Measurements from ENCODE around the gene MRPS33. TPM values are rescaled to one million over a fixed set of nuclear protein-coding genes. Genes with fewer than 3 reads are reported as not detected.

MRPS33 gene
- total and polyA plus RNA-seq, 4 experiments from 2014 or later, result 46.7 to 88.0 (median 64.0) TPM

DNA sequence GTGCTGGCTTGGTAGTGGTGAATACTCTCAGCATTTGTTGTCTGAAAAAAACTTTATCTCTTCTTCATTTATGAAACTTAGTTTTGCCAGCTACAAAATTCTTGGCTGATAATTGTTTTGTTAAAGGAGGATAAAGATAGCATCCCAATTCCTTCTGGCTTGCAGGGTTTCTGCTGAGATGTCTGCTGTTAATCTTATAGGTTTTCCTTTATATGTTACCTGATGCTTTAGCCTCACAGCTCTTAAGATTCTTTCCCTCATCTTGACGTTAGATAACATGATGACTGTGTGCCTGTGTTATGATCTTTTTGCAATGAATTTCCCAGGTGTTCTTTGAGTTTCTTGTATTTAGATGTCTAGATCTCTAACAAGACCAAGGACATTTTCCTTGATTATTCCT lies 9.9 kb upstream of the MRPS33 start:
- peaks cover 0 to 5% of the 10 kb centered on the region in 2 donors for H3K9me3 ChIP-seq (ENCODE audit: control insufficient read depth in 1 of 2, low read length in 2 of 2)
- H3K27me3 Mint-ChIP-seq, result peaks cover 5 to 13% of the 10 kb centered on the region in 2 donors
- peaks cover 19% of the 10 kb centered on the region for H3K4me1 ChIP-seq (ENCODE audit: insufficient read depth, low read length)
- peak overlapping the region in 4 of 7 donors; percentile 3 to 87 (median 62) for H3K27ac Mint-ChIP-seq
- H3K4me1 Mint-ChIP-seq, result peaks cover 11 to 24% (median 16%) of the 10 kb centered on the region in 4 donors
- ChIA-PET POLR2A (ENCODE audit: partially characterized antibody) (interaction anchor here (2.7 kb wide), 1 partner anchor 10 kb away, joined by 14 read pairs; the partner anchor contains the start of gene MRPS33), CTCF (ENCODE audit: partially characterized antibody) (interaction anchor here (0.7 to 1.8 kb wide), 2 partner anchors 9 to 143 kb away, joined by 3 to 6 read pairs; partner anchors contain the start of gene MRPS33)
- H3K4me3 ChIP-seq (ENCODE audit: low read length in 2 of 2), result no peak overlapping the region
- H3K27ac ChIP-seq (ENCODE audit: low read depth, low read length), result no peak overlapping the region
- no peaks in the 10 kb centered on the region for H3K36me3 ChIP-seq (ENCODE audit: insufficient read depth, low read length)
- H3K9me3 Mint-ChIP-seq, result peaks cover 4 to 26% (median 19%) of the 10 kb centered on the region in 8 donors
- intact Hi-C loops (cut with micrococcal nuclease), result no loop called here
- no peaks in the 10 kb centered on the region for H3K27me3 ChIP-seq (ENCODE audit: insufficient read depth, low read length)
- peaks cover 7 to 10% of the 10 kb centered on the region in 2 donors for H3K36me3 Mint-ChIP-seq
- no peak overlapping the region for H3K4me3 Mint-ChIP-seq
- no peak for DNase-seq

DNA sequence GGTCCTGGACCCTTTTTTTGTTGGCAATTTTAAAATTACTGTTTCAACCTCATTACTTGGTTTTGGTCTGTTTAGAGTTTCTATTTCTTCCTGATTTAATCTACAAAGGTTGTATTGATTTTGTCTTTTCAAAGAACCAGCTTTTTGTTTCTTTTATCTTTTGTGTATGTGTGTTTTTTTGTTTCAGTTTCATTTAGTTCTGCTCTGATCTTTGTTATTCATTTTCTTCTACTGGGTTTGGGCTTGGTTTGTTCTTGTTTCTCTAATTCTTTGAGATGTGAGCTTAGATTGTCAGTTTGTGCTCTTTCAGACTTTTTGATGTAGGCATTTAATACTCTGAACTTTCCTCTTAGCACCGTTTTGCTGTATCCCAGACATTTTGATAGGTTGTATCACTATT lies 8.5 kb upstream of the MRPS33 start:
- Histone ChIP-seq H3K4me1 (ENCODE audit: insufficient read depth, low read length) (peaks cover 19% of the 10 kb centered on the region), H3K27me3 (ENCODE audit: insufficient read depth, low read length) (no peaks in the 10 kb centered on the region), H3K27ac (ENCODE audit: low read depth, low read length) (no peak overlapping the region), H3K36me3 (ENCODE audit: insufficient read depth, low read length) (no peaks in the 10 kb centered on the region), H3K9me3 (ENCODE audit: control insufficient read depth in 1 of 2, low read length in 2 of 2) (peaks cover 0 to 5% of the 10 kb centered on the region in 2 donors), H3K4me3 (ENCODE audit: low read length in 2 of 2) (no peak overlapping the region)
- intact Hi-C loops (cut with micrococcal nuclease), result no loop called here
- Mint-ChIP-seq H3K27ac (peak overlapping the region; percentile 54 to 90 (median 87)), H3K9me3 (peaks cover 4 to 23% (median 16%) of the 10 kb centered on the region in 8 donors), H3K4me3 (peak overlapping the region in 7 of 8 donors; percentile 21 to 71 (median 65)), H3K4me1 (peaks cover 11 to 24% (median 16%) of the 10 kb centered on the region in 4 donors), H3K27me3 (peaks cover 4 to 12% of the 10 kb centered on the region in 2 donors), H3K36me3 (peaks cover 6 to 10% of the 10 kb centered on the region in 2 donors)
- DNase-seq, result peak in 4 of 5 donors; percentile 26 to 50 (median 31)
- CTCF ChIA-PET (ENCODE audit: partially characterized antibody), result interaction anchor here (1.1 to 1.8 kb wide), 2 partner anchors 8 to 9 kb away, joined by 3 to 6 read pairs; partner anchors contain the start of gene MRPS33
- POLR2A ChIA-PET (ENCODE audit: partially characterized antibody), result interaction anchor here (1.3 to 2.7 kb wide), 2 partner anchors 9 to 327 kb away, joined by 3 to 14 read pairs; partner anchors contain the start of gene MRPS33

DNA sequence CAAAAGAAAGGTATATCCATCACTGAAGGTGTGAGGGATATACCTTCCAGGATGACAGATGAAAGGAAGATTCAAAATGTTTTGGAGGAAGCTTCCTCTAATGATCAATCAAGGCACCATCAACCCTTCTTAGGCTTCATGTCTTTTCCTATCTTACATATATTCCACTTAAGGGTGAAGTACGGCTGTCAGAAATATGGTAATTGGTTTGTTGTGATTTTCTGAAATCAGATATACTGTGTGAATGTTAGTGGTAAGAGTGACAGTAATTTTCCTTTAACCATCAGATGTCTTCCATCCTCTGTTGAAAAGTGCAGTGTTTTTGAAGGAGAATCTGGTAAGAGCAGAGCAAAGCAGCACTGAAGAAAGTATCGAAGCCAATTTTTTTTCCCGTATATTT lies 2.8 kb upstream of the MRPS33 start:
- no peak overlapping the region for H3K27ac ChIP-seq (ENCODE audit: low read depth, low read length)
- H3K27me3 Mint-ChIP-seq, result peaks cover 7 to 16% of the 10 kb centered on the region in 2 donors
- CTCF ChIA-PET (ENCODE audit: partially characterized antibody), result interaction anchor here (1.7 kb wide), 1 partner anchor 91 kb away, joined by 4 read pairs; no protein-coding TSS in a partner anchor
- peaks cover 20% of the 10 kb centered on the region for H3K4me1 ChIP-seq (ENCODE audit: insufficient read depth, low read length)
- peaks cover 0 to 9% of the 10 kb centered on the region in 2 donors for H3K36me3 Mint-ChIP-seq
- H3K4me3 ChIP-seq (ENCODE audit: low read length in 2 of 2), result no peak overlapping the region
- H3K9me3 Mint-ChIP-seq, result peaks cover 0 to 8% (median 2%) of the 10 kb centered on the region in 8 donors
- no peaks in the 10 kb centered on the region for H3K9me3 ChIP-seq (ENCODE audit: control insufficient read depth in 1 of 2, low read length in 2 of 2)
- no peaks in the 10 kb centered on the region for H3K27me3 ChIP-seq (ENCODE audit: insufficient read depth, low read length)
- H3K4me1 Mint-ChIP-seq, result peaks cover 14 to 27% (median 22%) of the 10 kb centered on the region in 4 donors
- intact Hi-C loops (cut with micrococcal nuclease), result loop anchor here (10.0 kb wide), 2 partner anchors 613 to 1243 kb away; partner anchors contain the start of genes HIPK2 and RAB19
- POLR2A ChIA-PET (ENCODE audit: partially characterized antibody), result no interaction called here
- no peak for DNase-seq
- no peak overlapping the region for H3K4me3 Mint-ChIP-seq
- H3K27ac Mint-ChIP-seq, result no peak overlapping the region
- no peaks in the 10 kb centered on the region for H3K36me3 ChIP-seq (ENCODE audit: insufficient read depth, low read length)

DNA sequence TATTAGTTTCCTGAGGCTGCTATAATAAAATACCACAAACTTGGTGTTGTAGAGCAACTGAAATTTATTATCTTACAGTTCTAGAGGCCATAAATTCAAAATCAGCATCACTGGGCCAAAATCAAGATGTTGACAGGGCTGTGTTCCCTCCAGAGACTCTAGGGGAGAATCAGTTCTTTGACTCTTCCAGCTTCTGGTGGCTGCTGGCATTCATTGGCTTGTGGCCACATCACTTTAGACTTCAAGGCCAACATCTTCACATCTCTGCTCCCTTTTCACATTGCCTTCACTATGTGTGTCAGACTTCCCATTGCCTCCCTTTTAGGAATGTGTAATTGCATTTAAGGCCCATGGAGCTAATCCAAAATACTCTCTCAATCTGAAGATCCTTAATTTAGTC lies 1.6 kb upstream of the MRPS33 start:
- H3K27me3 Mint-ChIP-seq, result peaks cover 7 to 10% of the 10 kb centered on the region in 2 donors
- H3K4me3 Mint-ChIP-seq, result peak overlapping the region in 1 of 8 donors; percentile 9
- H3K27me3 ChIP-seq (ENCODE audit: insufficient read depth, low read length), result no peaks in the 10 kb centered on the region
- H3K4me1 Mint-ChIP-seq, result peaks cover 18 to 36% (median 31%) of the 10 kb centered on the region in 4 donors
- peaks cover 24% of the 10 kb centered on the region for H3K4me1 ChIP-seq (ENCODE audit: insufficient read depth, low read length)
- CTCF ChIA-PET (ENCODE audit: partially characterized antibody), result interaction anchor here (1.4 to 2.0 kb wide), 3 partner anchors 7 to 722 kb away, joined by 4 to 6 read pairs (median 5); partner anchors contain the start of gene SSBP1
- peaks cover 0 to 10% of the 10 kb centered on the region in 2 donors for H3K36me3 Mint-ChIP-seq
- DNase-seq, result no peak
- H3K9me3 ChIP-seq (ENCODE audit: control insufficient read depth in 1 of 2, low read length in 2 of 2), result no peaks in the 10 kb centered on the region
- no peak overlapping the region for H3K4me3 ChIP-seq (ENCODE audit: low read length in 2 of 2)
- POLR2A ChIA-PET (ENCODE audit: partially characterized antibody), result interaction anchor here (4.0 kb wide), 1 partner anchor 92 kb away, joined by 42 read pairs; the partner anchor contains the start of gene BRAF
- H3K36me3 ChIP-seq (ENCODE audit: insufficient read depth, low read length), result no peaks in the 10 kb centered on the region
- H3K27ac Mint-ChIP-seq, result no peak overlapping the region
- intact Hi-C loops (cut with micrococcal nuclease), result loop anchor here (10.0 kb wide), 2 partner anchors 612 to 1242 kb away; partner anchors contain the start of genes HIPK2 and RAB19
- no peak overlapping the region for H3K27ac ChIP-seq (ENCODE audit: low read depth, low read length)
- peaks cover 0 to 8% (median 2%) of the 10 kb centered on the region in 8 donors for H3K9me3 Mint-ChIP-seq

DNA sequence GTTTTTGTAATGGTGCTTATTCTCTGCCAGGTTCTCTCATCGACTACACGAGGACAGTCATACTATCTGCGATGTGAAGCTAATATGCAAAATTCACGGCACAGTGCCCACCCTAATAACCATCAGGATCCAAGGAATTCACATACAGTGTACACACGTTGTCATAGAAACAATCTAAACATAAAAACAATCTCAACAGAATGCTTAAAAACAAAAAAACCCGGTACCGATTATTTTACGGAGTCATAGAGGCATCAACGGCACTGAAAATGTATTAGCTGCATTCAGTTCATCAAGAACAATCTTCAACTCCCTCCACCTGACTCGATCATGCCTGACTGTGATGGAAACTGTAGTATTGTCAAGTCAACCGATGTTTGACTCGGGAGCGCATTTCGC lies 628 bp downstream of the MRPS33 start:
- H3K36me3 Mint-ChIP-seq, result peaks cover 10 to 20% of the 10 kb centered on the region in 2 donors
- POLR2A ChIA-PET (ENCODE audit: partially characterized antibody), result interaction anchor here (0.5 to 4.0 kb wide), 16 partner anchors 10 to 837 kb away, joined by 3 to 42 read pairs (median 7); partner anchors contain the start of genes AGK, BRAF, KDM7A and NDUFB2
- peaks cover 0 to 8% (median 2%) of the 10 kb centered on the region in 8 donors for H3K9me3 Mint-ChIP-seq
- peaks cover 24% of the 10 kb centered on the region for H3K4me1 ChIP-seq (ENCODE audit: insufficient read depth, low read length)
- peak in 1 of 5 donors; percentile 20 for DNase-seq
- peaks cover 21 to 42% (median 34%) of the 10 kb centered on the region in 4 donors for H3K4me1 Mint-ChIP-seq
- intact Hi-C loops (cut with micrococcal nuclease), result loop anchor here (1.0 to 10.0 kb wide), 9 partner anchors 39 to 1239 kb away; partner anchors contain the start of genes ADCK2, AGK, HIPK2 and KDM7A
- peak overlapping the region; percentile 99 to 100 (median 100) for H3K27ac Mint-ChIP-seq
- CTCF ChIA-PET (ENCODE audit: partially characterized antibody), result interaction anchor here (0.9 to 8.0 kb wide), 10 partner anchors 8 to 535 kb away, joined by 3 to 196 read pairs (median 4); partner anchors contain the start of genes MKRN1 and NDUFB2
- no peaks in the 10 kb centered on the region for H3K9me3 ChIP-seq (ENCODE audit: control insufficient read depth in 1 of 2, low read length in 2 of 2)
- H3K27ac ChIP-seq (ENCODE audit: low read depth, low read length), result peak overlapping the region; percentile 96
- no peaks in the 10 kb centered on the region for H3K36me3 ChIP-seq (ENCODE audit: insufficient read depth, low read length)
- no peaks in the 10 kb centered on the region for H3K27me3 ChIP-seq (ENCODE audit: insufficient read depth, low read length)
- peaks cover 4 to 7% of the 10 kb centered on the region in 2 donors for H3K27me3 Mint-ChIP-seq
- peak overlapping the region; percentile 95 to 100 (median 98) for H3K4me3 Mint-ChIP-seq
- H3K4me3 ChIP-seq (ENCODE audit: low read length in 2 of 2), result peak overlapping the region; percentile 61 to 85

DNA sequence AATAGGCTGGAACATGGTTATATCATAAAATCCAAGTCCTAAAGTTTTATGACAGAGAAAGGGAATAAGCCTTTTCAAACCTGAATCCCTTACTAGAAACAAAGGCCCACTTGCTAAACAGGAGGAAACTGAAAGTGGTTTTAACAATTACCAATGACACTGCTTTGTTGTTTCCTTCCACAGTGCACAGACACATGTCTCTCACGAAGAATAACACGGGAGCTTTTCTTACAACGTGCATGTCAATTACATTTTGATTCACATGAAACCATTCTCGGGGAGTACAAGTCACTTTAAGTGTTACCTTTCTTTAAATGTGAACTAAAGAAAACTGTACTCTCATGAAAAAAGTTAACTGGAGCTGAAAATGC lies 1.4 kb downstream of the MRPS33 start:
- Histone ChIP-seq H3K4me1 (ENCODE audit: insufficient read depth, low read length) (peaks cover 24% of the 10 kb centered on the region), H3K36me3 (ENCODE audit: insufficient read depth, low read length) (peaks cover 2% of the 10 kb centered on the region), H3K27ac (ENCODE audit: low read depth, low read length) (peak overlapping the region; percentile 96), H3K27me3 (ENCODE audit: insufficient read depth, low read length) (no peaks in the 10 kb centered on the region), H3K4me3 (ENCODE audit: low read length in 2 of 2) (no peak overlapping the region), H3K9me3 (ENCODE audit: control insufficient read depth in 1 of 2, low read length in 2 of 2) (no peaks in the 10 kb centered on the region)
- Mint-ChIP-seq H3K27ac (peak overlapping the region; percentile 99 to 100 (median 100)), H3K36me3 (peaks cover 10 to 21% of the 10 kb centered on the region in 2 donors), H3K4me3 (peak overlapping the region; percentile 58 to 100 (median 97)), H3K4me1 (peaks cover 21 to 42% (median 34%) of the 10 kb centered on the region in 4 donors), H3K9me3 (peaks cover 0 to 8% (median 2%) of the 10 kb centered on the region in 8 donors), H3K27me3 (peaks cover 4% of the 10 kb centered on the region in 2 donors)
- CTCF ChIA-PET (ENCODE audit: partially characterized antibody), result interaction anchor here (1.0 to 8.0 kb wide), 7 partner anchors 10 to 495 kb away, joined by 3 to 196 read pairs (median 3); partner anchors contain the start of gene NDUFB2
- DNase-seq, result peak in 1 of 5 donors; percentile 22
- POLR2A ChIA-PET (ENCODE audit: partially characterized antibody), result interaction anchor here (2.1 to 4.0 kb wide), 5 partner anchors 11 to 538 kb away, joined by 7 to 42 read pairs (median 14); partner anchors contain the start of genes AGK and BRAF
- intact Hi-C loops (cut with micrococcal nuclease), result loop anchor here (10.0 kb wide), 2 partner anchors 609 to 1239 kb away; partner anchors contain the start of genes HIPK2 and RAB19

Measured in CD4-positive, alpha-beta memory T cell (primary cell).